ENCODE results near the gene FAU. TPM values are rescaled to one million over a fixed set of nuclear protein-coding genes. Genes with fewer than 3 reads are reported as not detected.

Gene FAU
- total and polyA plus RNA-seq, 2 of the 13 experiments (the other 11 are each of a cell fraction or from before 2014, with no cell fraction given): 374 to 869 TPM

DNA sequence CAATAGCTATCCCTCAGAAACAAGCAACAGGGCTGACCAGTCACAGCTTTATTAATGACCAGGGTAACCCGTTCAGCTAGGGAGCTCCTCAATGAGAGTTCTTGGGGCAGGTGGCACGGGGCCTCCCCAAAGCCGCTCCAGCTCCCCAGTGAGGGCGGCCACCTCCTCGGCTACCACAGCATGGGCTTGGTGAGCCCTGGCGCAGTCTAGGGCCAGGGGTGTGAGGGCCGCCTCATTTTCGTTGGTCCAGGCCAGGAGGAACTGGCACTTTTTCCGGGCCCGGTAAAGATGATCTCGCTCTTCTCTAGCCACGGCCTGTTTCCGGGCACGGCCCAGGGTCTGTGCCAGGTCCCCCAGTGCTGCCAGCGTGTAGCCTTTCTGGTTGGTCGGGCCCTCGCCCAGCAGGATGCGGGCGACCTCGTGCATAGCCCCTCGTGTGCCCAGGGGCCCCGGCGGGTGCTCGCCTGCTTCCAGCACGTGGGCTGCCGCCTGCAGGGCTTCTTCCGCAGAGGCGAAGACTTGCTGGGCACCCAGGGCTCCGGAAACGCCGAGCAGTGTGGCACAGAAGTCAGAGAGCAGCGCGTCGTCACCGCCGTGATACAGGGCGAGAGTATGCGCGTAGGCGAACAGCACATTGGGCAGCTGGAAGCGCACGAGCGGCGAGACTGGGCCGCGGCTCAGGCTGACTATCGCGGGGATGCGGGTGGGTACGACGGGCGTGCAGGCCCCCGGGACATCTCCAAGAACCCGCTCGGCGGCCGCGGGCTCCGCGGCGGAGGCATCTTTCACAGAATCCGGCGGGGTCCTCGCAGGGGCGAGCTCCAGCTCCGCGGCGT lies 5.3 kb downstream of the FAU start (continued):
- TF ChIP-seq ZMYM2 (CRISPR knock-in tag; IDR thresholded peaks at IDR 0.05) (no peak), EZH2 (conservative IDR thresholded peaks at IDR 0.05; ENCODE audit: low read depth, low read length) (no peak), ELF4 (CRISPR knock-in tag; IDR thresholded peaks at IDR 0.05; ENCODE audit: borderline replicate concordance) (no peak), ZNF24 (IDR thresholded peaks at IDR 0.05) (no peak), RARG (CRISPR knock-in tag; IDR thresholded peaks at IDR 0.05; ENCODE audit: low read depth) (no peak), NKX3-1 (CRISPR knock-in tag; IDR thresholded peaks at IDR 0.05) (no peak; the same call in 1 of the 2 replicates), EED (CRISPR knock-in tag; IDR thresholded peaks at IDR 0.05) (no peak), ZBTB42 (CRISPR knock-in tag; IDR thresholded peaks at IDR 0.05) (no peak), MLLT10 (CRISPR knock-in tag; IDR thresholded peaks at IDR 0.05) (no peak), ZNF790 (CRISPR knock-in tag; IDR thresholded peaks at IDR 0.05; ENCODE audit: borderline replicate concordance) (no peak), ZNF354B (CRISPR knock-in tag; IDR thresholded peaks at IDR 0.05) (no peak), NCOA5 (CRISPR knock-in tag; IDR thresholded peaks at IDR 0.05) (no peak; the same call in 1 of the 2 replicates), ZBTB3 (CRISPR knock-in tag; IDR thresholded peaks at IDR 0.05; ENCODE audit: borderline replicate concordance, low read depth) (no peak), NCOR1 (IDR thresholded peaks at IDR 0.05; ENCODE audit: borderline replicate concordance, low read length) (no peak), SOX13 (IDR thresholded peaks at IDR 0.05) (no peak), SOX13 (CRISPR knock-in tag; conservative IDR thresholded peaks at IDR 0.05 in 1 of 2, IDR thresholded peaks at IDR 0.05 in 1 of 2) (no peak)
- TF ChIP-seq, protein P1, sequence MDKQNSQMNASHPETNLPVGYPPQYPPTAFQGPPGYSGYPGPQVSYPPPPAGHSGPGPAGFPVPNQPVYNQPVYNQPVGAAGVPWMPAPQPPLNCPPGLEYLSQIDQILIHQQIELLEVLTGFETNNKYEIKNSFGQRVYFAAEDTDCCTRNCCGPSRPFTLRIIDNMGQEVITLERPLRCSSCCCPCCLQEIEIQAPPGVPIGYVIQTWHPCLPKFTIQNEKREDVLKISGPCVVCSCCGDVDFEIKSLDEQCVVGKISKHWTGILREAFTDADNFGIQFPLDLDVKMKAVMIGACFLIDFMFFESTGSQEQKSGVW (CRISPR knock-in tag; IDR thresholded peaks at IDR 0.05; ENCODE audit: borderline replicate concordance): no peak
- TF ChIP-seq, protein P2, sequence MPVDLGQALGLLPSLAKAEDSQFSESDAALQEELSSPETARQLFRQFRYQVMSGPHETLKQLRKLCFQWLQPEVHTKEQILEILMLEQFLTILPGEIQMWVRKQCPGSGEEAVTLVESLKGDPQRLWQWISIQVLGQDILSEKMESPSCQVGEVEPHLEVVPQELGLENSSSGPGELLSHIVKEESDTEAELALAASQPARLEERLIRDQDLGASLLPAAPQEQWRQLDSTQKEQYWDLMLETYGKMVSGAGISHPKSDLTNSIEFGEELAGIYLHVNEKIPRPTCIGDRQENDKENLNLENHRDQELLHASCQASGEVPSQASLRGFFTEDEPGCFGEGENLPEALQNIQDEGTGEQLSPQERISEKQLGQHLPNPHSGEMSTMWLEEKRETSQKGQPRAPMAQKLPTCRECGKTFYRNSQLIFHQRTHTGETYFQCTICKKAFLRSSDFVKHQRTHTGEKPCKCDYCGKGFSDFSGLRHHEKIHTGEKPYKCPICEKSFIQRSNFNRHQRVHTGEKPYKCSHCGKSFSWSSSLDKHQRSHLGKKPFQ (CRISPR knock-in tag; IDR thresholded peaks at IDR 0.05; ENCODE audit: insufficient replicate concordance): peak; percentile 4
- TF ChIP-seq, protein P3, sequence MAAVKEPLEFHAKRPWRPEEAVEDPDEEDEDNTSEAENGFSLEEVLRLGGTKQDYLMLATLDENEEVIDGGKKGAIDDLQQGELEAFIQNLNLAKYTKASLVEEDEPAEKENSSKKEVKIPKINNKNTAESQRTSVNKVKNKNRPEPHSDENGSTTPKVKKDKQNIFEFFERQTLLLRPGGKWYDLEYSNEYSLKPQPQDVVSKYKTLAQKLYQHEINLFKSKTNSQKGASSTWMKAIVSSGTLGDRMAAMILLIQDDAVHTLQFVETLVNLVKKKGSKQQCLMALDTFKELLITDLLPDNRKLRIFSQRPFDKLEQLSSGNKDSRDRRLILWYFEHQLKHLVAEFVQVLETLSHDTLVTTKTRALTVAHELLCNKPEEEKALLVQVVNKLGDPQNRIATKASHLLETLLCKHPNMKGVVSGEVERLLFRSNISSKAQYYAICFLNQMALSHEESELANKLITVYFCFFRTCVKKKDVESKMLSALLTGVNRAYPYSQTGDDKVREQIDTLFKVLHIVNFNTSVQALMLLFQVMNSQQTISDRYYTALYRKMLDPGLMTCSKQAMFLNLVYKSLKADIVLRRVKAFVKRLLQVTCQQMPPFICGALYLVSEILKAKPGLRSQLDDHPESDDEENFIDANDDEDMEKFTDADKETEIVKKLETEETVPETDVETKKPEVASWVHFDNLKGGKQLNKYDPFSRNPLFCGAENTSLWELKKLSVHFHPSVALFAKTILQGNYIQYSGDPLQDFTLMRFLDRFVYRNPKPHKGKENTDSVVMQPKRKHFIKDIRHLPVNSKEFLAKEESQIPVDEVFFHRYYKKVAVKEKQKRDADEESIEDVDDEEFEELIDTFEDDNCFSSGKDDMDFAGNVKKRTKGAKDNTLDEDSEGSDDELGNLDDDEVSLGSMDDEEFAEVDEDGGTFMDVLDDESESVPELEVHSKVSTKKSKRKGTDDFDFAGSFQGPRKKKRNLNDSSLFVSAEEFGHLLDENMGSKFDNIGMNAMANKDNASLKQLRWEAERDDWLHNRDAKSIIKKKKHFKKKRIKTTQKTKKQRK (IDR thresholded peaks at IDR 0.05; ENCODE audit: low read length): no peak
- TF ChIP-seq, protein P4, sequence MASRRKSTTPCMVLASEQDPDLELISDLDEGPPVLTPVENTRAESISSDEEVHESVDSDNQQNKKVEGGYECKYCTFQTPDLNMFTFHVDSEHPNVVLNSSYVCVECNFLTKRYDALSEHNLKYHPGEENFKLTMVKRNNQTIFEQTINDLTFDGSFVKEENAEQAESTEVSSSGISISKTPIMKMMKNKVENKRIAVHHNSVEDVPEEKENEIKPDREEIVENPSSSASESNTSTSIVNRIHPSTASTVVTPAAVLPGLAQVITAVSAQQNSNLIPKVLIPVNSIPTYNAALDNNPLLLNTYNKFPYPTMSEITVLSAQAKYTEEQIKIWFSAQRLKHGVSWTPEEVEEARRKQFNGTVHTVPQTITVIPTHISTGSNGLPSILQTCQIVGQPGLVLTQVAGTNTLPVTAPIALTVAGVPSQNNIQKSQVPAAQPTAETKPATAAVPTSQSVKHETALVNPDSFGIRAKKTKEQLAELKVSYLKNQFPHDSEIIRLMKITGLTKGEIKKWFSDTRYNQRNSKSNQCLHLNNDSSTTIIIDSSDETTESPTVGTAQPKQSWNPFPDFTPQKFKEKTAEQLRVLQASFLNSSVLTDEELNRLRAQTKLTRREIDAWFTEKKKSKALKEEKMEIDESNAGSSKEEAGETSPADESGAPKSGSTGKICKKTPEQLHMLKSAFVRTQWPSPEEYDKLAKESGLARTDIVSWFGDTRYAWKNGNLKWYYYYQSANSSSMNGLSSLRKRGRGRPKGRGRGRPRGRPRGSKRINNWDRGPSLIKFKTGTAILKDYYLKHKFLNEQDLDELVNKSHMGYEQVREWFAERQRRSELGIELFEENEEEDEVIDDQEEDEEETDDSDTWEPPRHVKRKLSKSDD (CRISPR knock-in tag; IDR thresholded peaks at IDR 0.05; ENCODE audit: low read depth): 0 out of 2 replicates have a peak, but pooled peaks have one; percentile 43

All from HepG2 (cell line).